Keratinocyte (primary cell): ENCODE data around the gene DPYD. TPM values are rescaled to one million over a fixed set of nuclear protein-coding genes. Genes with fewer than 3 reads are reported as not detected.
A peak's percentile ranks its signal among the peaks of the same experiment; 100 is the strongest.

Experiments used
- DNase-seq: peaks from one replicate; pipeline ENCODE4 v3.0.0-alpha.2; 2011; ENCODE audit warnings: low read depth, missing footprints, low spot score
- FAIRE-seq: peaks from 2 replicates; lab custom pipeline; 2011; peaks lifted over from hg19 to GRCh38; lab: Jason Lieb, UNC
- H2AFZ ChIP-seq: 2 replicates; pipeline ENCODE4 v1.6.0; 2012; ENCODE audit warnings: low read length, control low read depth, inconsistent platforms; ENCODE audit not compliant: control insufficient read depth
- H3K27ac ChIP-seq: 2 replicates; pipeline ENCODE4 v1.5.1; 2011; ENCODE audit warnings: low read length; ENCODE audit not compliant: control insufficient read depth, insufficient read depth
- H3K27me3 ChIP-seq: 3 replicates; pipeline ENCODE4 v1.6.0; 2011; ENCODE audit warnings: low read length; ENCODE audit not compliant: control insufficient read depth, insufficient read depth; ENCODE audit errors: extremely low read depth
- H3K36me3 ChIP-seq, 2 experiments: 2 replicates in 1 of 2; 3 replicates in 1 of 2; pipeline ENCODE4 v1.5.1; 2011; ENCODE audit warnings: low read length in 2 of 2, mild to moderate bottlenecking in 1 of 2; ENCODE audit not compliant: control insufficient read depth in 2 of 2, insufficient read depth in 2 of 2; ENCODE audit errors: extremely low read depth in 1 of 2
- H3K4me1 ChIP-seq: 3 replicates; pipeline ENCODE4 v1.5.1; 2011; ENCODE audit warnings: low read length; ENCODE audit not compliant: control insufficient read depth, insufficient read depth; ENCODE audit errors: extremely low read depth
- H3K4me2 ChIP-seq: 3 replicates; pipeline ENCODE4 v1.6.0; 2011; ENCODE audit warnings: low read depth, low read length; ENCODE audit not compliant: control insufficient read depth, insufficient read depth; ENCODE audit errors: extremely low read depth
- H3K4me3 ChIP-seq, 3 experiments: fragments of 200-600 bp in 1 of 3; sonication (generic) in 1 of 3; 2 replicates in 2 of 3; 3 replicates in 1 of 3; pipeline ENCODE4 v1.5.1; 2011 to 2016; ENCODE audit warnings: low read length in 3 of 3, mild to moderate bottlenecking in 3 of 3, control low read depth in 2 of 3, inconsistent platforms in 1 of 3, low read depth in 1 of 3, mixed read lengths in 1 of 3, mixed run types in 1 of 3, moderate library complexity in 1 of 3; ENCODE audit not compliant: control insufficient read depth in 2 of 3, insufficient read depth in 2 of 3; ENCODE audit errors: extremely low read depth in 1 of 3
- H3K79me2 ChIP-seq: 2 replicates; pipeline ENCODE4 v1.6.0; 2012; ENCODE audit warnings: low read length; ENCODE audit not compliant: control insufficient read depth, insufficient read depth
- H3K9ac ChIP-seq: 3 replicates; pipeline ENCODE4 v1.6.0; 2011; ENCODE audit warnings: low read length; ENCODE audit not compliant: control insufficient read depth, insufficient read depth; ENCODE audit errors: extremely low read depth
- H3K9me1 ChIP-seq: 3 replicates; pipeline ENCODE4 v1.6.0; 2011; ENCODE audit warnings: low read length; ENCODE audit not compliant: control insufficient read depth, insufficient read depth; ENCODE audit errors: extremely low read depth
- H3K9me3 ChIP-seq: 2 replicates; pipeline ENCODE4 v1.5.1; 2012; ENCODE audit warnings: low read depth, low read length; ENCODE audit not compliant: control insufficient read depth
- H4K20me1 ChIP-seq: 3 replicates; pipeline ENCODE4 v1.6.0; 2011; ENCODE audit warnings: low read length; ENCODE audit not compliant: control insufficient read depth, insufficient read depth; ENCODE audit errors: extremely low read depth
- CTCF ChIP-seq, 3 experiments: IDR thresholded peaks in 1 of 3; conservative IDR thresholded peaks in 1 of 3; optimal IDR thresholded peaks in 1 of 3; 2 replicates in 2 of 3; 3 replicates in 1 of 3; pipeline versions ENCODE3 to v1.5.1; 2011; ENCODE audit warnings: low read length in 3 of 3, mild to moderate bottlenecking in 3 of 3, moderate library complexity in 2 of 3, control low read depth in 1 of 3, inconsistent platforms in 1 of 3; ENCODE audit not compliant: insufficient read depth in 2 of 3; ENCODE audit errors: extremely low read depth in 1 of 3
- EZH2 ChIP-seq: IDR thresholded peaks from one replicate; pipeline ENCODE4 v1.6.1; 2012; ENCODE audit warnings: inconsistent platforms, mild to moderate bottlenecking, low read length, moderate library complexity
- dilution Hi-C: fragments of 300-500 bp; cut with MboI; formaldehyde crosslinking; loops from one replicate; pipeline ENCODE4 v1.7.0; 2020; ENCODE audit warnings: low sequenced_read_pairs; ENCODE audit not compliant: extremely low pct_ligation_motif_present
- polyA plus RNA-seq, 5 experiments: library from polyadenylated mRNA; depleted of rRNA in 3 of 5; stranded (reverse) in 3 of 5; stranded (forward) in 1 of 5; unstranded in 1 of 5; fragments of >200 nt; gene quantifications; 1 replicate in 1 of 5; 2 replicates in 3 of 5; 3 replicates in 1 of 5; pipeline versions ENCODE4 v1.2.1 to v1.2.3, GENCODE V29; 2011 to 2012; ENCODE audit warnings: missing spikeins in 2 of 5, low read depth in 1 of 5, low replicate concordance in 1 of 5

DPYD gene
- polyA plus RNA-seq, 1 donor (not counting 4 experiments of a cell fraction or from before 2014, with no cell fraction given): 1.9 TPM

- dilution Hi-C loops: no loop called here
- no peak for TF ChIP-seq EZH2
- no peak for TF ChIP-seq CTCF (optimal IDR thresholded peaks at IDR 0.05 in 1 of 3, IDR thresholded peaks at IDR 0.05 in 1 of 3, conservative IDR thresholded peaks at IDR 0.05 in 1 of 3; ENCODE audit: extremely low read depth in 1 of 3, insufficient read depth in 2 of 3, low read length in 3 of 3)
- Histone ChIP-seq H3K4me2 (no peak overlapping the region), H3K9me1 (no peaks in the 10 kb centered on the region), H3K4me1 (peaks cover 2% of the 10 kb centered on the region), H3K27ac (no peak overlapping the region), H3K36me3 (no peaks in the 10 kb centered on the region), H3K9me3 (no peaks in the 10 kb centered on the region), H3K79me2 (no peaks in the 10 kb centered on the region), H2AFZ (no peak overlapping the region), H4K20me1 (no peaks in the 10 kb centered on the region), H3K9ac (no peak overlapping the region), H3K27me3 (no peaks in the 10 kb centered on the region), H3K4me3 (no peak overlapping the region)
- no peak for FAIRE-seq
- no peak for DNase-seq
Measured at GRCh38 chr1:97372531-97372930, 548.3 kb downstream of the DPYD start.

- no peak for DNase-seq
- Histone ChIP-seq H3K4me2 (peak overlapping the region; percentile 2), H3K27me3 (no peaks in the 10 kb centered on the region), H3K9me3 (no peaks in the 10 kb centered on the region), H3K36me3 (no peaks in the 10 kb centered on the region), H3K4me3 (no peak overlapping the region), H3K4me1 (peaks cover 12% of the 10 kb centered on the region), H3K27ac (no peak overlapping the region), H2AFZ (no peak overlapping the region), H3K79me2 (no peaks in the 10 kb centered on the region), H3K9ac (no peak overlapping the region), H4K20me1 (no peaks in the 10 kb centered on the region), H3K9me1 (no peaks in the 10 kb centered on the region)
- TF ChIP-seq EZH2 (no peak), CTCF (optimal IDR thresholded peaks at IDR 0.05 in 1 of 3, IDR thresholded peaks at IDR 0.05 in 1 of 3, conservative IDR thresholded peaks at IDR 0.05 in 1 of 3; ENCODE audit: extremely low read depth in 1 of 3, insufficient read depth in 2 of 3, low read length in 3 of 3) (no peak)
- dilution Hi-C loops: no loop called here
- peak; percentile 13 for FAIRE-seq
Measured at GRCh38 chr1:97368296-97368695, 552.5 kb downstream of the DPYD start.
